ENCODE results near the gene ESX1. TPM values are rescaled to one million over a fixed set of nuclear protein-coding genes. Genes with fewer than 3 reads are reported as not detected.

The ESX1 gene
- 0.13 TPM in 1 of 2 replicates, not detected in the other for total RNA-seq

DNA sequence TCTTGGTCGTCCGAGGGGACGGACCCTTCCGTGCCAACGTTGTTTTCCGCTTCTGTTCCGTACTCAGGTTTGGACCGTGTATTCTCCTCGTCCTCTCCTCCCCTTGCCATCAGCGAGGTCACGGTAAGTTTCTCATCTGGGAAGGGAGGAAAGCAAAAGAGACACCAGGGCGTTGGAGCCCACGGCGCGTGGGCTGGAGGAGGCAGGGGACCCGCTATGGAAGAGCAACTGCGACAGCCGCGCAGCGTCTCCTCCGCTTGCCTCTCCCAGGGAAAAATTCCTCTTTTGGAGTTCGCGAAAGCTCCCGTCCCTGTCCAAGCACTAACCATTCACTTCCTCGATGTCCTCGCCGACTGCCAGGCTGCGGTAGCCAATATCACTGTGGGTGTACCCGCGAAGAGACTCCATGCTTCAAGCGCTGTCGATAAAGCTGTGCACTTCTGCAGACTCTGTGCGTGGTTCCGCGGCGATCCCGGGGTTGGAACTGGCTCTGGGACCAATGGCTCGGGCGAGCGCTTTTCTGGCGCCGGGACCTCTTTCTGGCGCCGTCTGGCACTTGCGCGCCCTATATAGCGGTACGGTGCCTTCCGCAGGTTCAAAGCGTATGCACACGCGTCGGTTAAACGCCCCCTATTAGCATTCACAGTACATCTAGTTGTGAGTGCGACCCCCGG, at the start of gene ESX1:
ESX1 (minus strand) TSS at position 492 of the 674 bp plus-strand sequence; CDS start at position 408, 84 bp downstream.

Other genes starting within 250 kb of the ESX1 start
- not detected in 2 replicates for gene H2BW1, start 241.2 kb downstream of the ESX1 start, total RNA-seq
- not detected in 2 replicates for gene H2BW2, start 215.0 kb downstream of the ESX1 start, total RNA-seq
- 1.9 and 3.2 TPM in 2 replicates for gene TMSB15C, start 178.7 kb downstream of the ESX1 start, total RNA-seq
- gene ZCCHC18, start 142.4 kb downstream of the ESX1 start, total RNA-seq = 0.24 and 0.78 TPM in 2 replicates
- 4.1 and 7.4 TPM in 2 replicates for gene SLC25A53, start 97.9 kb downstream of the ESX1 start, total RNA-seq
- gene FAM199X, start 88.5 kb downstream of the ESX1 start, total RNA-seq = 11.5 and 14.9 TPM in 2 replicates

Measured in epithelial cell of alveolus of lung (primary cell).